ENCODE results near the gene PNPLA8. TPM values are rescaled to one million over a fixed set of nuclear protein-coding genes. Genes with fewer than 3 reads are reported as not detected.

Gene PNPLA8, protein sequence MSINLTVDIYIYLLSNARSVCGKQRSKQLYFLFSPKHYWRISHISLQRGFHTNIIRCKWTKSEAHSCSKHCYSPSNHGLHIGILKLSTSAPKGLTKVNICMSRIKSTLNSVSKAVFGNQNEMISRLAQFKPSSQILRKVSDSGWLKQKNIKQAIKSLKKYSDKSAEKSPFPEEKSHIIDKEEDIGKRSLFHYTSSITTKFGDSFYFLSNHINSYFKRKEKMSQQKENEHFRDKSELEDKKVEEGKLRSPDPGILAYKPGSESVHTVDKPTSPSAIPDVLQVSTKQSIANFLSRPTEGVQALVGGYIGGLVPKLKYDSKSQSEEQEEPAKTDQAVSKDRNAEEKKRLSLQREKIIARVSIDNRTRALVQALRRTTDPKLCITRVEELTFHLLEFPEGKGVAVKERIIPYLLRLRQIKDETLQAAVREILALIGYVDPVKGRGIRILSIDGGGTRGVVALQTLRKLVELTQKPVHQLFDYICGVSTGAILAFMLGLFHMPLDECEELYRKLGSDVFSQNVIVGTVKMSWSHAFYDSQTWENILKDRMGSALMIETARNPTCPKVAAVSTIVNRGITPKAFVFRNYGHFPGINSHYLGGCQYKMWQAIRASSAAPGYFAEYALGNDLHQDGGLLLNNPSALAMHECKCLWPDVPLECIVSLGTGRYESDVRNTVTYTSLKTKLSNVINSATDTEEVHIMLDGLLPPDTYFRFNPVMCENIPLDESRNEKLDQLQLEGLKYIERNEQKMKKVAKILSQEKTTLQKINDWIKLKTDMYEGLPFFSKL
- 10 to 100 TPM; 49.7 to 86.3 (median 61.9) TPM for total RNA-seq

DNA sequence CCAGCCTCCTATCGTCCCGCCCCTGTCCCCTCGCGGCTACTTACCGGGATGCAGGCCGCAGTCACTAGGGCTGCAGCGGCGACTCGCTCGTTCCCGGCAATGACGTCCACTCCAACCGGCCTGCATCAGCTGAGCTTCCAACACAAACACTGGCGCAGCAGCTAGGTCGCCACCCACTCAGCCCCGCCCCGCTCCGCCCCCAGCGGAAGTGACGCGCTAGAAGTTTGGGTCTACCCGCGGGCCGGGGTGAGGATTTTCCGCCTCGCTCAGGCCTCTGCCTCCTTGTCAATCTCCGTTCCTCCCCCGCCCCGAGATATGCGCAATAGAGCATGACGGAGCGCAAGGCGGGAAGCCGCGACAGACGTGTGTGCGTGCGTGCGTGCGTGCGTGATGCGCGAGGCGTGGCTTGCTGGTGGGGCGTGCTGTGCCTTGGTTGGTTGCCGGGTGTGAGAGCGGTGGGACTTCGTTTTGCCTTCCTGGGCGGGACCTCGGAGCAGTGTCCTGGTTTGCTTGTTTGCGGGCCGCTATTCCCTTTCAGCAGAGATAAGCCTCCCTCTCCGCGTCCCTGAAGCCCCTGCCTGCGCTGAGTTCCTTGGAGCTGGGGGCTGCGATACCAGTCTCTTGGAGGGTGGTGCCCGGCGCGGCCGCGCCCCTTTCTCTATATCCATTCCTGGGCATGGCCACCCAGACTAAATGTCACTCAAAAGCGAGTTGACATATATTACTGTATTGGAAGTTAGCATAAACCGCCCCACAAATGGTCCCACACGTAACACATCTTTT is at the start of gene PNPLA8:
PNPLA8 (minus strand) TSS at position 151 of the 783 bp plus-strand sequence. CDS start 10,644 bp downstream, outside the sequence.
- Histone ChIP-seq H3K36me3 (no peaks in the 10 kb centered on the region), H3K4me1 (peaks cover 29 to 36% of the 10 kb centered on the region in 2 donors), H3K27ac (peak within 1 kb of the TSS; percentile 96 to 99 (median 98)), H3K9me3 (no peaks in the 10 kb centered on the region), H3K4me3 (peak within 1 kb of the TSS; percentile 75 to 94 (median 86)), H3K27me3 (no peaks in the 10 kb centered on the region)
- DNase-seq (peak; percentile 99 to 100), ATAC-seq (peak; percentile 84 to 87)
- intact Hi-C loops (cut with DNase I; ENCODE audit: low total_unique reads) (loop anchor here (1.0 to 5.0 kb wide), 2 partner anchors 43 to 784 kb away; partner anchors contain the start of genes CBLL1, DNAJB9 and THAP5), in situ Hi-C loops (cut with MboI; ENCODE audit: low sequenced_read_pairs in 4 of 4) (loop anchor here in 3 of 4 donors (5.0 kb wide), 2 partner anchors 41 to 46 kb away; partner anchors contain the start of genes DNAJB9 (in 1 of the 3) and THAP5 (in 1 of the 3))
- TF ChIP-seq, protein P1, sequence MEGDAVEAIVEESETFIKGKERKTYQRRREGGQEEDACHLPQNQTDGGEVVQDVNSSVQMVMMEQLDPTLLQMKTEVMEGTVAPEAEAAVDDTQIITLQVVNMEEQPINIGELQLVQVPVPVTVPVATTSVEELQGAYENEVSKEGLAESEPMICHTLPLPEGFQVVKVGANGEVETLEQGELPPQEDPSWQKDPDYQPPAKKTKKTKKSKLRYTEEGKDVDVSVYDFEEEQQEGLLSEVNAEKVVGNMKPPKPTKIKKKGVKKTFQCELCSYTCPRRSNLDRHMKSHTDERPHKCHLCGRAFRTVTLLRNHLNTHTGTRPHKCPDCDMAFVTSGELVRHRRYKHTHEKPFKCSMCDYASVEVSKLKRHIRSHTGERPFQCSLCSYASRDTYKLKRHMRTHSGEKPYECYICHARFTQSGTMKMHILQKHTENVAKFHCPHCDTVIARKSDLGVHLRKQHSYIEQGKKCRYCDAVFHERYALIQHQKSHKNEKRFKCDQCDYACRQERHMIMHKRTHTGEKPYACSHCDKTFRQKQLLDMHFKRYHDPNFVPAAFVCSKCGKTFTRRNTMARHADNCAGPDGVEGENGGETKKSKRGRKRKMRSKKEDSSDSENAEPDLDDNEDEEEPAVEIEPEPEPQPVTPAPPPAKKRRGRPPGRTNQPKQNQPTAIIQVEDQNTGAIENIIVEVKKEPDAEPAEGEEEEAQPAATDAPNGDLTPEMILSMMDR (IDR thresholded peaks at IDR 0.05 in 4 of 5, conservative IDR thresholded peaks at IDR 0.05 in 1 of 5) = peak in 1 of 5 experiments; percentile 18
- peak; percentile 95 for TF ChIP-seq POLR2A (IDR thresholded peaks at IDR 0.05)

DNA sequence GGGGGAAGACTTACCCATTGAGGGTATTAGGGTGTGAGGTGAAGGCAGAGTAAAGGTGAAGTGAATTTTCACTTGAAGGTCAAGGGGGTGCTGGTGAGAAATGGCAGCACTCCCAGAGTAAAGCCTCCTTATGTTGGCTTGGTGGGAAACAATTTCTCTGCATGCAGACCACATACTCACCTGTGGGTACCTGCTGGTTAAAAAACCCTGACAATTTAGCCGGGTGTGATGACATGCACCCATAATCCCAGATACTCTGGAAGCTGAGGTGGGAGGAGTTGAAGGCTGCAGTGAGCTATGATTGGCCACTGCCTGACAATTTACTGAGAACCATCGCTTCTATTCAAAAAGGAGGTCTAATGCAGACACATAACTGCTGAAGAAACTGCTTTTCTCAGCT is 49.2 kb upstream of the PNPLA8 start:
- Histone ChIP-seq H3K27ac (no peak overlapping the region), H3K4me1 (peaks cover 15 to 28% of the 10 kb centered on the region in 2 donors), H3K27me3 (no peaks in the 10 kb centered on the region), H3K9me3 (no peaks in the 10 kb centered on the region), H3K4me3 (no peak overlapping the region), H3K36me3 (peaks cover 0 to 40% of the 10 kb centered on the region in 2 donors)
- DNase-seq (no peak), ATAC-seq (no peak)
- in situ Hi-C loops (cut with MboI; ENCODE audit: low sequenced_read_pairs in 4 of 4) (no loop called here), intact Hi-C loops (cut with DNase I; ENCODE audit: low total_unique reads) (no loop called here)
- TF ChIP-seq POLR2A (IDR thresholded peaks at IDR 0.05) = no peak
- TF ChIP-seq, protein P1 (IDR thresholded peaks at IDR 0.05 in 4 of 5, conservative IDR thresholded peaks at IDR 0.05 in 1 of 5) = no peak

DNA sequence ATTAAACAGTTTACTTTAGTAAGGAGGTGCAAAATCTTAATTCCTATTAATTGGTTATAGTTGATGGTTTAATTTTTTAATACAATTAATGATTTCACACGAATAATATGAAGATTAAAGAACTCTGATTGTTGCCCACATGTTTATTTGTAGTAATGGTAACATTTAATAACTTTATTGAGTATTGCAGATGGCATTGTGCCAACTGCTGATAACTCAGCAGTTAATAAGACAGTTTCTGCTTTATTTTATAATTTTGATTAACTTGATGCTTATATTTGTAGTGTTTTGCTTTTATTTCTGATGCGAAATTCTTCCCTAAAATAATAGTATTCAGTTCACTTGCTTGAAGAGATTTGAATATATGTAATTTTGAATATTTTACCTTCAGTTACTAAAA is 46.5 kb upstream of the PNPLA8 start:
- H3K27me3 ChIP-seq = no peaks in the 10 kb centered on the region
- intact Hi-C loops (cut with DNase I; ENCODE audit: low total_unique reads) = no loop called here
- no peak overlapping the region for H3K4me3 ChIP-seq
- TF ChIP-seq POLR2A (IDR thresholded peaks at IDR 0.05) = no peak
- TF ChIP-seq, protein P1 (IDR thresholded peaks at IDR 0.05 in 4 of 5, conservative IDR thresholded peaks at IDR 0.05 in 1 of 5) = no peak
- DNase-seq (no peak), ATAC-seq (no peak)
- in situ Hi-C loops (cut with MboI; ENCODE audit: low sequenced_read_pairs in 4 of 4) = loop anchor here in 3 of 4 donors (5.0 kb wide), 2 partner anchors 45 to 50 kb away; partner anchors contain the start of gene PNPLA8 (in 2 of the 3)
- H3K36me3 ChIP-seq = peaks cover 0 to 25% of the 10 kb centered on the region in 2 donors
- H3K4me1 ChIP-seq = peaks cover 29 to 41% of the 10 kb centered on the region in 2 donors
- peak overlapping the region; percentile 22 to 99 (median 96) for H3K27ac ChIP-seq
- H3K9me3 ChIP-seq = no peaks in the 10 kb centered on the region

DNA sequence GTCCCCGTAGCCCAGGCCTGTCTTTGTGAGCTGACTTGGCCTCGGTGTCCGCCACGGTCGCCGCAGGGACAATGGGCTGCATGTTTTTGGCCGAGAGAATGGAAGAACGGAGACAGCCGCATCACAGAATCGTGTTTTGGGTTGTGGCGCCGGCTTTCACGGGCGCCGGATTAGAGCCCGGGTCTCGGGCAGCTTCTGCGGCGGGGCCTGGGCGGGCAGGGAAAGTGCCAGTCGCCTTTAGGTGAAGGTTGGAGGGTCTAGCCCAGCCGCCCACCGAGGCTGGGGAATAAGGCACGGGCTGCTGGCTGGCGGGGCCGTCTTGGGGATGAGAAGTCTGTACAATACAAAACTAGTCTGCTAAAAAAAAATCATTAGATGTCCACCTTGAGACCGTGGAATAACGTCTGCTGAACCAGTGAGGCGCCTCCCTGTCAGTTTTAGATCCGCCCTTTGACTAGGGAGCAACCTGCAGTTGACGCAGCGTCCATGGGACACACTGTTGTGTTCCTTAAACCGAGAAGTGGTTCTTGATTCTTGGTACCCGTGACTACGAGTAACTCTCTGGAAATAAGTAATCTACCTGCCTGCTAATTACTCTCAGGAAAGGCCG is 44.3 kb upstream of the PNPLA8 start:
- in situ Hi-C loops (cut with MboI; ENCODE audit: low sequenced_read_pairs in 4 of 4) = loop anchor here in 3 of 4 donors (5.0 kb wide), 2 partner anchors 43 to 48 kb away; partner anchors contain the start of gene PNPLA8 (in 2 of the 3)
- peak; percentile 50 to 61 for DNase-seq

More for the DNA sequence above, 44.3 kb upstream of the PNPLA8 start:
- peaks cover 38 to 58% of the 10 kb centered on the region in 2 donors for H3K4me1 ChIP-seq
- peaks cover 0 to 29% of the 10 kb centered on the region in 2 donors for H3K36me3 ChIP-seq
- TF ChIP-seq POLR2A (IDR thresholded peaks at IDR 0.05) = no peak
- TF ChIP-seq, protein P1 (IDR thresholded peaks at IDR 0.05 in 4 of 5, conservative IDR thresholded peaks at IDR 0.05 in 1 of 5) = no peak
- H3K4me3 ChIP-seq = peak overlapping the region; percentile 58 to 95 (median 84)
- intact Hi-C loops (cut with DNase I; ENCODE audit: low total_unique reads) = no loop called here
- H3K27ac ChIP-seq = peak overlapping the region; percentile 86 to 99 (median 96)
- no peaks in the 10 kb centered on the region for H3K9me3 ChIP-seq
- ATAC-seq = peak; percentile 51 to 78
- no peaks in the 10 kb centered on the region for H3K27me3 ChIP-seq
